Fibroblast of lung (primary cell): ENCODE measurements around the gene PIAS4.

Source experiments
- EZH2 ChIP-seq: IDR thresholded peaks from 2 replicates; pipeline ENCODE4 v1.5.1; 2012; ENCODE audit warnings: low read length, control low read depth, mild to moderate bottlenecking; ENCODE audit errors: missing control alignments
- TF ChIP-seq, protein P1 (sequence below), 2 donors: IDR thresholded peaks in 1 of 2; conservative IDR thresholded peaks in 1 of 2; 1 replicate in 1 of 2; 2 replicates in 1 of 2; pipeline ENCODE4 v1.5.1; 2011 to 2012; ENCODE audit warnings: low read length in 2 of 2, control low read depth in 1 of 2, inconsistent platforms in 1 of 2, low read depth in 1 of 2, mild to moderate bottlenecking in 1 of 2

GRCh38 chr19:4014541-4015491 lies 7.3 kb downstream of the PIAS4 start:
- TF ChIP-seq, protein P1, sequence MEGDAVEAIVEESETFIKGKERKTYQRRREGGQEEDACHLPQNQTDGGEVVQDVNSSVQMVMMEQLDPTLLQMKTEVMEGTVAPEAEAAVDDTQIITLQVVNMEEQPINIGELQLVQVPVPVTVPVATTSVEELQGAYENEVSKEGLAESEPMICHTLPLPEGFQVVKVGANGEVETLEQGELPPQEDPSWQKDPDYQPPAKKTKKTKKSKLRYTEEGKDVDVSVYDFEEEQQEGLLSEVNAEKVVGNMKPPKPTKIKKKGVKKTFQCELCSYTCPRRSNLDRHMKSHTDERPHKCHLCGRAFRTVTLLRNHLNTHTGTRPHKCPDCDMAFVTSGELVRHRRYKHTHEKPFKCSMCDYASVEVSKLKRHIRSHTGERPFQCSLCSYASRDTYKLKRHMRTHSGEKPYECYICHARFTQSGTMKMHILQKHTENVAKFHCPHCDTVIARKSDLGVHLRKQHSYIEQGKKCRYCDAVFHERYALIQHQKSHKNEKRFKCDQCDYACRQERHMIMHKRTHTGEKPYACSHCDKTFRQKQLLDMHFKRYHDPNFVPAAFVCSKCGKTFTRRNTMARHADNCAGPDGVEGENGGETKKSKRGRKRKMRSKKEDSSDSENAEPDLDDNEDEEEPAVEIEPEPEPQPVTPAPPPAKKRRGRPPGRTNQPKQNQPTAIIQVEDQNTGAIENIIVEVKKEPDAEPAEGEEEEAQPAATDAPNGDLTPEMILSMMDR (conservative IDR thresholded peaks at IDR 0.05 in 1 of 2, IDR thresholded peaks at IDR 0.05 in 1 of 2; ENCODE audit: low read depth in 1 of 2, low read length in 2 of 2), result no peak
- no peak for TF ChIP-seq EZH2
